ENCODE data around the gene KLHDC1.

KLHDC1 gene

GRCh38 chr14:49796025-49796424, 103.1 kb downstream of the KLHDC1 start:
- no peak for DNase-seq

Data from NCI-H2081 (cell line).